Gastrocnemius medialis (tissue), 4 donors: ENCODE measurements around the gene TP73.

Experiments used
- POLR2A ChIP-seq, 2 donors: fragments of 450-650 bp; IDR thresholded peaks; one replicate each; pipeline ENCODE4 v1.6.1; 2017; ENCODE audit warnings: antibody characterized with exemption in 2 of 2, mild to moderate bottlenecking in 2 of 2, moderate library complexity in 2 of 2
- TF ChIP-seq, protein P1 (sequence below), 5 experiments: fragments of 450-650 bp in 3 of 5; fragments of 200-600 bp in 2 of 5; sonication (generic) in 2 of 5; IDR thresholded peaks in 4 of 5; conservative IDR thresholded peaks in 1 of 5; 1 replicate in 4 of 5; 2 replicates in 1 of 5; pipeline ENCODE4 v1.5.1; 2016 to 2019; ENCODE audit warnings: antibody characterized with exemption in 5 of 5, mild to moderate bottlenecking in 3 of 5, moderate library complexity in 3 of 5

DNA sequence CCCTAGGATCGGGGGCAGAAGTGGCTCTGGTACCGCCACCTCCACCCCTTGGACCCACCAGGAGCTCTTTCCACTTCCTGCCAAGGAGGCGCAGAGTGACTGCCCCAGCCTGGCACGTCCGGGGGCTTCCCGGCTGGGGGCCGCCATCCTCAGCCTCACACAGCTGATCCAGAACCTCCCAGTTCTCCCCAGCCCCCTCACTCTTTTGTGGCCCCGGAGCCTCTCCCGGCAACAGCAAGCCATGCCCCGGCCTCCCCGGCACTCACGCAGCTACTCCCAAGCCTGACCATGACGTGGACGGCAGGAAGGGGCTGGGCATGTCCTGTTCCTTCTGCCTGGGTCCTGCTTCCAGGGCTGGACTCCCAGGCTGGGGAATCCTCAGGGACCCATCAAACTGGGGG lies 17.1 kb downstream of the TP73 start:
- TF ChIP-seq, protein P1, sequence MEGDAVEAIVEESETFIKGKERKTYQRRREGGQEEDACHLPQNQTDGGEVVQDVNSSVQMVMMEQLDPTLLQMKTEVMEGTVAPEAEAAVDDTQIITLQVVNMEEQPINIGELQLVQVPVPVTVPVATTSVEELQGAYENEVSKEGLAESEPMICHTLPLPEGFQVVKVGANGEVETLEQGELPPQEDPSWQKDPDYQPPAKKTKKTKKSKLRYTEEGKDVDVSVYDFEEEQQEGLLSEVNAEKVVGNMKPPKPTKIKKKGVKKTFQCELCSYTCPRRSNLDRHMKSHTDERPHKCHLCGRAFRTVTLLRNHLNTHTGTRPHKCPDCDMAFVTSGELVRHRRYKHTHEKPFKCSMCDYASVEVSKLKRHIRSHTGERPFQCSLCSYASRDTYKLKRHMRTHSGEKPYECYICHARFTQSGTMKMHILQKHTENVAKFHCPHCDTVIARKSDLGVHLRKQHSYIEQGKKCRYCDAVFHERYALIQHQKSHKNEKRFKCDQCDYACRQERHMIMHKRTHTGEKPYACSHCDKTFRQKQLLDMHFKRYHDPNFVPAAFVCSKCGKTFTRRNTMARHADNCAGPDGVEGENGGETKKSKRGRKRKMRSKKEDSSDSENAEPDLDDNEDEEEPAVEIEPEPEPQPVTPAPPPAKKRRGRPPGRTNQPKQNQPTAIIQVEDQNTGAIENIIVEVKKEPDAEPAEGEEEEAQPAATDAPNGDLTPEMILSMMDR (IDR thresholded peaks at IDR 0.05 in 4 of 5, conservative IDR thresholded peaks at IDR 0.05 in 1 of 5) = no peak
- TF ChIP-seq POLR2A (IDR thresholded peaks at IDR 0.05) = no peak
